Measurements from ENCODE around the gene REEP6.

Gene REEP6

GRCh38 chr19:1495051-1495798 lies 4.2 kb downstream of the REEP6 start:
- peak overlapping the region; percentile 66 for H2BK5ac ChIP-seq (ENCODE audit: low read length)
- peak overlapping the region; percentile 38 for H3K14ac ChIP-seq (ENCODE audit: low read length)
- H4K91ac ChIP-seq (ENCODE audit: low read depth, low read length, poor library complexity) = no peak overlapping the region
- H3K9ac ChIP-seq (ENCODE audit: low read depth, low read length, poor library complexity) = peak overlapping the region; percentile 44
- H3K9me3 ChIP-seq (replicated peaks in 1 of 2; ENCODE audit: control insufficient read depth in 2 of 2, insufficient read depth in 1 of 2, low read depth in 1 of 2, low read length in 2 of 2) = no peaks in the 10 kb centered on the region
- H2BK120ac ChIP-seq (ENCODE audit: low read depth, low read length) = no peak overlapping the region
- H2AFZ ChIP-seq (ENCODE audit: low read length) = no peak overlapping the region
- no peak overlapping the region for H3K4ac ChIP-seq (ENCODE audit: low read length)
- no peak overlapping the region for H3K4me3 ChIP-seq (ENCODE audit: low read length in 2 of 2)
- no peaks in the 10 kb centered on the region for H3K79me1 ChIP-seq (ENCODE audit: low read depth, low read length)
- H3K18ac ChIP-seq (ENCODE audit: low read length) = peak overlapping the region; percentile 64
- H3K27me3 ChIP-seq (ENCODE audit: control insufficient read depth in 3 of 3, insufficient read depth in 3 of 3, low read depth in 1 of 3, low read length in 3 of 3) = peaks cover 3 to 18% (median 14%) of the 10 kb centered on the region in 3 experiments
- H3K23ac ChIP-seq (ENCODE audit: low read depth, low read length, poor library complexity) = peak overlapping the region; percentile 31
- H2BK12ac ChIP-seq (ENCODE audit: low read length) = peak overlapping the region; percentile 94
- H3K4me1 ChIP-seq (ENCODE audit: control insufficient read depth in 2 of 2, insufficient read depth in 1 of 2, low read depth in 1 of 2, low read length in 2 of 2) = peaks cover 15% of the 10 kb centered on the region in 2 donors
- no peak overlapping the region for H3K4me2 ChIP-seq (ENCODE audit: insufficient read depth, low read length, poor library complexity, severe bottlenecking)
- no peak for DNase-seq (ENCODE audit: low spot score)
- H3K27ac ChIP-seq (replicated peaks; ENCODE audit: low read length) = no peak overlapping the region
- no CpG with 5 or more reads among the region's 37 CpGs for WGBS, 2 donors (ENCODE audit: extremely low coverage in 2 of 2, insufficient read length in 2 of 2, insufficient replicate concordance in 1 of 2)
- H3K36me3 ChIP-seq (replicated peaks in 1 of 2; ENCODE audit: control insufficient read depth in 2 of 2, insufficient read depth in 2 of 2, low read length in 2 of 2) = no peaks in the 10 kb centered on the region
- no peak overlapping the region for H4K8ac ChIP-seq (ENCODE audit: low read depth, low read length)
- peak overlapping the region; percentile 68 for H2AK5ac ChIP-seq (ENCODE audit: low read depth, low read length)
- H2BK15ac ChIP-seq (ENCODE audit: low read length) = peak overlapping the region; percentile 71

DNA sequence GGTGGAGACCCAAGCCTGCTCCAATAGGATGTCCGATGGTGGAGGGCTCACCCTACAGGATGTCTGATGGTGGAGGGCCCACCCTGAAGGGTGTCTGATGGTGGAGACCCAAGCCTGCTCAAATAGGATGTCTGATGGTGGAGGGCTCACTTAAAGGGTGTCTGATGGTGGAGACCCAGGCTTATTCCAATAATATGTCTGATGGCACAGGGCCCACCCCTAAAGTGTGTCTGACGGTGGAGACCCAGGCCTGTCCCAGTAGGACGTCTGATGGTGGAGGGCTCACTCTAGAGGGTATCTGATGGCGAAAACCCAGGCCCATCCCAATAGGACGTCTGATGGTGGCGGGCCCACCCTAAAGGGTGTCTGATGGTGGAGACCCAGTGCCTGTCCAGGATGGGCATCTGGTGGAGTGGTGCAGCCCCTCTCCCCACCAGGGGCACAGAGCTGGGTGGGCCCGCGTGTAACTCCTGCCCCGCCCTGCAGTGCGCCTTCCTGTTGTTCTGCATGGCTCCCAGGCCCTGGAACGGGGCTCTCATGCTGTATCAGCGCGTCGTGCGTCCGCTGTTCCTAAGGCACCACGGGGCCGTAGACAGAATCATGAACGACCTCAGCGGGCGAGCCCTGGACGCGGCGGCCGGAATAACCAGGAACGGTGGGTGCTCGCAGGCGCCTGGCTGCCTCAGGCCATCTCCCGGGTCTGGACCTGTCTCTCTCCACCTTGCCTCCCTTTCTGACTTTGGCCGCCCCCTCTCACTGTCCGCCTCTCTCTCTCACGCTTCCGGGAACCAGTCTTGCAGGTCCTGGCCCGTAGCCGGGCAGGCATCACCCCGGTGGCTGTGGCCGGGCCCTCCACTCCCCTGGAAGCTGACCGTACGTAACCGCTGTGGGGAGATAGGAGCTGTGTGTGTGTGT lies 5.1 kb downstream of the REEP6 start:
- Histone ChIP-seq H3K79me1 (ENCODE audit: low read depth, low read length) (no peaks in the 10 kb centered on the region), H3K4me2 (ENCODE audit: insufficient read depth, low read length, poor library complexity, severe bottlenecking) (no peak overlapping the region), H3K23ac (ENCODE audit: low read depth, low read length, poor library complexity) (peak overlapping the region; percentile 29), H2BK5ac (ENCODE audit: low read length) (peak overlapping the region; percentile 44), H3K9me3 (replicated peaks in 1 of 2; ENCODE audit: control insufficient read depth in 2 of 2, insufficient read depth in 1 of 2, low read depth in 1 of 2, low read length in 2 of 2) (no peaks in the 10 kb centered on the region), H3K27me3 (ENCODE audit: control insufficient read depth in 3 of 3, insufficient read depth in 3 of 3, low read depth in 1 of 3, low read length in 3 of 3) (peaks cover 3 to 18% (median 14%) of the 10 kb centered on the region in 3 experiments), H3K27ac (replicated peaks; ENCODE audit: low read length) (no peak overlapping the region), H3K36me3 (replicated peaks in 1 of 2; ENCODE audit: control insufficient read depth in 2 of 2, insufficient read depth in 2 of 2, low read length in 2 of 2) (no peaks in the 10 kb centered on the region), H3K18ac (ENCODE audit: low read length) (peak overlapping the region; percentile 28), H3K4me3 (ENCODE audit: low read length in 2 of 2) (no peak overlapping the region), H4K91ac (ENCODE audit: low read depth, low read length, poor library complexity) (no peak overlapping the region), H2AK5ac (ENCODE audit: low read depth, low read length) (peak overlapping the region; percentile 96), H4K8ac (ENCODE audit: low read depth, low read length) (no peak overlapping the region), H2BK15ac (ENCODE audit: low read length) (peak overlapping the region; percentile 67), H2BK120ac (ENCODE audit: low read depth, low read length) (no peak overlapping the region), H3K14ac (ENCODE audit: low read length) (no peak overlapping the region), H2AFZ (ENCODE audit: low read length) (no peak overlapping the region), H3K4ac (ENCODE audit: low read length) (no peak overlapping the region), H3K9ac (ENCODE audit: low read depth, low read length, poor library complexity) (no peak overlapping the region), H2BK12ac (ENCODE audit: low read length) (no peak overlapping the region), H3K4me1 (ENCODE audit: control insufficient read depth in 2 of 2, insufficient read depth in 1 of 2, low read depth in 1 of 2, low read length in 2 of 2) (peaks cover 15% of the 10 kb centered on the region in 2 donors)
- no peak for DNase-seq (ENCODE audit: low spot score)
- no CpG with 5 or more reads among the region's 40 CpGs for WGBS, 2 donors (ENCODE audit: extremely low coverage in 2 of 2, insufficient read length in 2 of 2, insufficient replicate concordance in 1 of 2)

GRCh38 chr19:1496714-1497577 lies 6.0 kb downstream of the REEP6 start:
- H3K4me2 ChIP-seq (ENCODE audit: insufficient read depth, low read length, poor library complexity, severe bottlenecking) = no peak overlapping the region
- peak overlapping the region in 1 of 2 donors; percentile 51 for H3K4me3 ChIP-seq (ENCODE audit: low read length in 2 of 2)
- peak overlapping the region; percentile 63 for H2BK5ac ChIP-seq (ENCODE audit: low read length)
- H3K14ac ChIP-seq (ENCODE audit: low read length) = peak overlapping the region; percentile 67
- H3K27ac ChIP-seq (replicated peaks; ENCODE audit: low read length) = no peak overlapping the region
- H2BK120ac ChIP-seq (ENCODE audit: low read depth, low read length) = no peak overlapping the region
- H3K4me1 ChIP-seq (ENCODE audit: control insufficient read depth in 2 of 2, insufficient read depth in 1 of 2, low read depth in 1 of 2, low read length in 2 of 2) = peaks cover 7 to 12% of the 10 kb centered on the region in 2 donors
- DNase-seq (ENCODE audit: low spot score) = no peak
- WGBS, 2 donors (ENCODE audit: extremely low coverage in 2 of 2, insufficient read length in 2 of 2, insufficient replicate concordance in 1 of 2) = no CpG with 5 or more reads among the region's 39 CpGs
- no peak overlapping the region for H3K4ac ChIP-seq (ENCODE audit: low read length)
- H2BK15ac ChIP-seq (ENCODE audit: low read length) = peak overlapping the region; percentile 62
- peaks cover 0 to 2% of the 10 kb centered on the region in 2 donors for H3K9me3 ChIP-seq (replicated peaks in 1 of 2; ENCODE audit: control insufficient read depth in 2 of 2, insufficient read depth in 1 of 2, low read depth in 1 of 2, low read length in 2 of 2)
- H3K23ac ChIP-seq (ENCODE audit: low read depth, low read length, poor library complexity) = peak overlapping the region; percentile 29
- H3K27me3 ChIP-seq (ENCODE audit: control insufficient read depth in 3 of 3, insufficient read depth in 3 of 3, low read depth in 1 of 3, low read length in 3 of 3) = peaks cover 0 to 10% (median 6%) of the 10 kb centered on the region in 3 experiments
- H3K9ac ChIP-seq (ENCODE audit: low read depth, low read length, poor library complexity) = no peak overlapping the region
- no peaks in the 10 kb centered on the region for H3K79me1 ChIP-seq (ENCODE audit: low read depth, low read length)
- H3K36me3 ChIP-seq (replicated peaks in 1 of 2; ENCODE audit: control insufficient read depth in 2 of 2, insufficient read depth in 2 of 2, low read length in 2 of 2) = no peaks in the 10 kb centered on the region
- H4K8ac ChIP-seq (ENCODE audit: low read depth, low read length) = no peak overlapping the region
- peak overlapping the region; percentile 89 for H3K18ac ChIP-seq (ENCODE audit: low read length)
- no peak overlapping the region for H2AFZ ChIP-seq (ENCODE audit: low read length)
- peak overlapping the region; percentile 95 for H2BK12ac ChIP-seq (ENCODE audit: low read length)
- peak overlapping the region; percentile 43 for H4K91ac ChIP-seq (ENCODE audit: low read depth, low read length, poor library complexity)
- peak overlapping the region; percentile 96 for H2AK5ac ChIP-seq (ENCODE audit: low read depth, low read length)

Data from neuronal stem cell (in vitro differentiated cells).